ENCODE results near the gene LAMA4. TPM values are rescaled to one million over a fixed set of nuclear protein-coding genes. Genes with fewer than 3 reads are reported as not detected.

Gene LAMA4
- 16.0 TPM for polyA plus RNA-seq (2012; ENCODE audit: insufficient read depth, insufficient read length, low read depth)

GRCh38 chr6:112253841-112254816, at the start of gene LAMA4:
TSS of gene LAMA4 (minus strand) at chr6:112254567. CDS start at chr6:112254150, 417 bp downstream.
- peak; percentile 62 for DNase-seq
- Histone ChIP-seq H3K36me3 (no peaks in the 10 kb centered on the region), H3K9me3 (no peaks in the 10 kb centered on the region), H3K4me3 (ENCODE audit: low read depth, low read length) (peak within 1 kb of the TSS; percentile 83), H3K4me1 (no peaks in the 10 kb centered on the region; the same call in 1 of the 2 replicates), H3K27me3 (no peaks in the 10 kb centered on the region)
- no peak; the same call in 1 of the 2 replicates for TF ChIP-seq CTCF (IDR thresholded peaks at IDR 0.05; ENCODE audit: low read depth, low read length)

GRCh38 chr6:112302142-112302705, 47.9 kb upstream of the LAMA4 start:
- no peak for DNase-seq
- Histone ChIP-seq H3K4me3 (ENCODE audit: low read depth, low read length) (no peak overlapping the region), H3K4me1 (no peaks in the 10 kb centered on the region), H3K36me3 (no peaks in the 10 kb centered on the region), H3K9me3 (no peaks in the 10 kb centered on the region), H3K27me3 (no peaks in the 10 kb centered on the region)
- no peak for TF ChIP-seq CTCF (IDR thresholded peaks at IDR 0.05; ENCODE audit: low read depth, low read length)

GRCh38 chr6:112300896-112301295, 46.5 kb upstream of the LAMA4 start:
- no peak for TF ChIP-seq CTCF (IDR thresholded peaks at IDR 0.05; ENCODE audit: low read depth, low read length)
- peaks cover 1% of the 10 kb centered on the region; the same call in 1 of the 2 replicates for H3K4me1 ChIP-seq
- no peaks in the 10 kb centered on the region for H3K9me3 ChIP-seq
- no peak overlapping the region for H3K4me3 ChIP-seq (ENCODE audit: low read depth, low read length)
- DNase-seq: no peak
- no peaks in the 10 kb centered on the region for H3K36me3 ChIP-seq
- H3K27me3 ChIP-seq: no peaks in the 10 kb centered on the region

- no peak for DNase-seq
- Histone ChIP-seq H3K9me3 (no peaks in the 10 kb centered on the region), H3K27me3 (no peaks in the 10 kb centered on the region), H3K4me3 (ENCODE audit: low read depth, low read length) (no peak overlapping the region), H3K36me3 (no peaks in the 10 kb centered on the region), H3K4me1 (peaks cover 2% of the 10 kb centered on the region; the same call in 1 of the 2 replicates)
- TF ChIP-seq CTCF (IDR thresholded peaks at IDR 0.05; ENCODE audit: low read depth, low read length): no peak
Observed at GRCh38 chr6:112298816-112299281, 44.5 kb upstream of the LAMA4 start.

GRCh38 chr6:112298021-112298745, 43.8 kb upstream of the LAMA4 start:
- DNase-seq: no peak
- no peak for TF ChIP-seq CTCF (IDR thresholded peaks at IDR 0.05; ENCODE audit: low read depth, low read length)
- Histone ChIP-seq H3K4me3 (ENCODE audit: low read depth, low read length) (no peak overlapping the region), H3K36me3 (no peaks in the 10 kb centered on the region), H3K9me3 (no peaks in the 10 kb centered on the region), H3K4me1 (peaks cover 2% of the 10 kb centered on the region; the same call in 1 of the 2 replicates), H3K27me3 (no peaks in the 10 kb centered on the region)

Data from BE2C (cell line).